Measurements from ENCODE around the gene RPUSD1.

DNA sequence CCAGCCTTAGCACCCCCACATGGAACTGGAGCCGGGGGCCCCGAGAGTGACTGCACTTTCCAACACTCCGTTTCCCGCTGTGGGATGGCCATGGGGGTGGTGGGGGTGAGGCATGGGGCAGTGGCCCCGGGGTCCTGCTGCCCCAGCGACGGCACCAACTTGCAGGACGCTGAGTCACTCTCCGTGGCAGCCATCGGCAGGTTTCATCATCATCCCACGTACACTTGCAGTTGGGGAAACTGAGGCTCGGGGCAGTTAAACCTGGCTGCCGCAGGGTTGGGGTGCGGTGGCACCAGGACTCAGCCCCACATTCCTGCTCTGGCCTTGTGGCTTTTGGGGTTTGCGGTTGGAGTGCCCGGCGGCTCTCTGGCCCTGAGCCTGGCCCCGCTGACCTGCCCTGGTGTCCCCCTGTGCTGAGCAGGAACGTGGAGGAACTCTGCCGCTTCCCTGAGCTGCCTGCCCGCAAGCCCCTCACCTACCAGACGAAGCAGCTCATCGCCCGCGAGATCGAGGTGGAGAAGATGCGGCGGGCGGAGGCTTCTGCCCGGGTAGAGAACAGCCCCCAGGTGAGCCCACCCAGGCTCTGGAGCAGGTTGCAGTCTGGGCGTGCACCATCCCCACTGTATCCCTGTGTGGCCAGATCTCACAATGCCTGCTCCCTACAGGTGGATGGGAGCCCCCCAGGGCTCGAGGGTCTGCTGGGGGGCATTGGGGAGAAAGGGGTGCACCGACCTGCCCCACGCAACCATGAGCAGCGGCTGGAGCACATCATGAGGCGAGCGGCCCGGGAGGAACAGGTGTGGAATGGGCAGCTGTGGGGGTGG is 8.3 kb upstream of the RPUSD1 start:
- TF ChIP-seq, protein P1, sequence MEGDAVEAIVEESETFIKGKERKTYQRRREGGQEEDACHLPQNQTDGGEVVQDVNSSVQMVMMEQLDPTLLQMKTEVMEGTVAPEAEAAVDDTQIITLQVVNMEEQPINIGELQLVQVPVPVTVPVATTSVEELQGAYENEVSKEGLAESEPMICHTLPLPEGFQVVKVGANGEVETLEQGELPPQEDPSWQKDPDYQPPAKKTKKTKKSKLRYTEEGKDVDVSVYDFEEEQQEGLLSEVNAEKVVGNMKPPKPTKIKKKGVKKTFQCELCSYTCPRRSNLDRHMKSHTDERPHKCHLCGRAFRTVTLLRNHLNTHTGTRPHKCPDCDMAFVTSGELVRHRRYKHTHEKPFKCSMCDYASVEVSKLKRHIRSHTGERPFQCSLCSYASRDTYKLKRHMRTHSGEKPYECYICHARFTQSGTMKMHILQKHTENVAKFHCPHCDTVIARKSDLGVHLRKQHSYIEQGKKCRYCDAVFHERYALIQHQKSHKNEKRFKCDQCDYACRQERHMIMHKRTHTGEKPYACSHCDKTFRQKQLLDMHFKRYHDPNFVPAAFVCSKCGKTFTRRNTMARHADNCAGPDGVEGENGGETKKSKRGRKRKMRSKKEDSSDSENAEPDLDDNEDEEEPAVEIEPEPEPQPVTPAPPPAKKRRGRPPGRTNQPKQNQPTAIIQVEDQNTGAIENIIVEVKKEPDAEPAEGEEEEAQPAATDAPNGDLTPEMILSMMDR (IDR thresholded peaks at IDR 0.05; ENCODE audit: insufficient read depth, low read length, poor library complexity, severe bottlenecking), result no peak
- TF ChIP-seq EZH2phosphoT487 (conservative IDR thresholded peaks at IDR 0.05; ENCODE audit: low read length), result no peak
